SH-SY5Y (cell line): ENCODE measurements around the gene TCF25.

ENCODE experiments used
- GATA2 ChIP-seq: IDR thresholded peaks from 2 replicates; pipeline ENCODE4 v1.6.1; 2011; ENCODE audit warnings: mild to moderate bottlenecking, low read depth, low read length
- GATA3 ChIP-seq: IDR thresholded peaks from 2 replicates; pipeline ENCODE4 v1.6.1; 2011; ENCODE audit warnings: low read depth, mild to moderate bottlenecking, low read length, moderate library complexity

DNA sequence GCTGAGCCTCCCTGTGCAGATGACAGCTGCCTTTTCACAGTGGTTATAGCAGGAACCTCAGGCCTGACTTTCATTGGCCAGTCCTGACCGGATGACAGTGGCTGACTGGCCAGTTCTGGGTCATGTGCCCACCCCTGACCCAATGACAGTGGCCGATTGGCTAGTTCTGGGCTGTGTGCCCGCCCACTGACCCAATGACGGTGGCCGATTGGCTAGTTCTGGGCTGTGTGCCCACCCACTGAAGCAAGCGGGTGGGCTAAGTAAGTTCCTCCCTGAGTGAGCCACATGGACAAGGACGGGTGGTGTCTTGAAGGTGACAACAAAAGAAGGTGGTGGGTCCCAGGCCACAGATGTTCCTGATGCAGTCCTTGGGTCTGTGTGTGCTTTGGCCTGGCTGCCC, 84.7 kb downstream of the TCF25 start:
- TF ChIP-seq GATA2 (no peak), GATA3 (no peak)
